GM23338 (cell line): ENCODE measurements around the gene DDC.

ENCODE experiments used
- CTCF ChIP-seq, 2 experiments: fragments of 200-600 bp in 1 of 2; sonication (generic) in 1 of 2; conservative IDR thresholded peaks; 2 replicates each; pipeline versions ENCODE4 v1.5.1 to v1.6.1; 2016 to 2017; ENCODE audit warnings: antibody characterized with exemption in 2 of 2, low read depth in 2 of 2, mild to moderate bottlenecking in 2 of 2, moderate library complexity in 1 of 2
- EZH2 ChIP-seq: fragments of 200-600 bp; sonication (generic); IDR thresholded peaks from one replicate; pipeline ENCODE4 v1.8.0; 2017; ENCODE audit warnings: antibody characterized with exemption, mild to moderate bottlenecking, low read depth; ENCODE audit not compliant: unreplicated experiment
- EZH2phosphoT487 ChIP-seq: fragments of 200-600 bp; sonication (generic); IDR thresholded peaks from one replicate; pipeline ENCODE4 v1.8.1; 2018; ENCODE audit warnings: antibody characterized with exemption; ENCODE audit not compliant: unreplicated experiment
- POLR2AphosphoS5 ChIP-seq: IDR thresholded peaks from 2 replicates; pipeline ENCODE4 v1.6.1; 2016; ENCODE audit warnings: antibody characterized with exemption, low read depth
- ZNF114 ChIP-seq: fragments of 250-450 bp; sonication (Bioruptor Pico); IDR thresholded peaks from 2 replicates; pipeline ENCODE4 v1.5.0; 2020; ENCODE audit warnings: mild to moderate bottlenecking, moderate library complexity
- ZNF462 ChIP-seq: fragments of 250-450 bp; sonication (Bioruptor Pico); IDR thresholded peaks from 2 replicates; pipeline ENCODE4 v1.5.0; 2020; ENCODE audit warnings: mild to moderate bottlenecking, moderate library complexity

GRCh38 chr7:50427518-50427917, 137.7 kb downstream of the DDC start:
- no peak for TF ChIP-seq EZH2phosphoT487
- TF ChIP-seq POLR2AphosphoS5, result no peak
- no peak for TF ChIP-seq CTCF (conservative IDR thresholded peaks at IDR 0.05; ENCODE audit: low read depth in 2 of 2)
- TF ChIP-seq ZNF114 (CRISPR knock-in tag), result no peak
- no peak for TF ChIP-seq EZH2
- TF ChIP-seq ZNF462 (CRISPR knock-in tag), result no peak
